HG02840 (cell line): ENCODE data around the gene FHL2.

Experiments used
- ATAC-seq: cut with Tn5 transposase; IDR thresholded peaks from one replicate; pipeline ENCODE4 v1.9.1; 2021; ENCODE audit warnings: mild to moderate bottlenecking, moderate library complexity, moderate number of reproducible peaks; ENCODE audit not compliant: unreplicated experiment, low FRiP score

Gene FHL2, protein sequence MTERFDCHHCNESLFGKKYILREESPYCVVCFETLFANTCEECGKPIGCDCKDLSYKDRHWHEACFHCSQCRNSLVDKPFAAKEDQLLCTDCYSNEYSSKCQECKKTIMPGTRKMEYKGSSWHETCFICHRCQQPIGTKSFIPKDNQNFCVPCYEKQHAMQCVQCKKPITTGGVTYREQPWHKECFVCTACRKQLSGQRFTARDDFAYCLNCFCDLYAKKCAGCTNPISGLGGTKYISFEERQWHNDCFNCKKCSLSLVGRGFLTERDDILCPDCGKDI

DNA sequence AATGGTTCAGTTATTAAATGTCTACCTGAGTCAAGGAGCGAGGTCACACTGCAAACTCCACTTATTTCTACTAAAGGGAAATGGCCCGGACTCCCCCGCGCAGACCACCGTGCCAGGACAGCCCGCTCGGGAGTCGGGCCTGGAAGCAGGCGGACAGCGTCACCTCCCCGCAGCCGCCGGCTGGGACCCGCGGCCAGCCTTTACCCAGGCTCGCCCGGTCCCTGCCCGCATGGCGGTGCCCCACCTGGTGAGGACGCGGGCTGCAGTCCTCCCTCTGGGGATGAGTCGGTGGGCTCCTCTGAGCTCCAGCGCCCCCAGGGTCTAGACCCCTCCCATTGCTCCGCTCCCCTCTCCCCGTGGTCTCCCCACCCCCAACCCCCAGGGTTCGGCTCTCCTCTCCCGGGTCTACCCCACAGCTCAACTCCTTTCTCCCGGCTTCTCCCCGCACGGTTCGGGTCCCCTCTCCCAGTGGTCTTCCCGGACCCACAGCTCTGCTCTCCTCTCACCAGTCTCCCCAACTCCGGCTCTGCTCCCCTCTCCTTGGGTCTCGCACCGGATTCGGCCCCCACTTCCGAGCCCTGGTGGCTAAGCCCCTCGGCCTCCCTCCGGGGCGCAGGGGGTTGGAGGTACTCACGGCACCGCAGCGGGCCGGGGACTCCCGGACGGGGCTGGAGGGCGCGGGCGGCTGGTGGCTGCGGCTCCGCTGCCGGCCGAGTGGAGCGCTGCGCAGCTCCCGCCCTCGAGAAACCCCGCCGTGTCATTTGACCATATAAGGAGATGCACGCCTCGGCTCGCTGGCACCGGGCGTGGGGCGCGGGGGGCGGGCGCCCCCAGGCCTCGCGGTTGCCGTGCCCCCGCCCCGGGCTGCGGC lies at the start of gene FHL2:
Gene FHL2 (minus strand): TSS at position 716 of the 871 bp plus-strand sequence. CDS start 12,535 bp downstream, outside the sequence.
- ATAC-seq, result peak; percentile 96

DNA sequence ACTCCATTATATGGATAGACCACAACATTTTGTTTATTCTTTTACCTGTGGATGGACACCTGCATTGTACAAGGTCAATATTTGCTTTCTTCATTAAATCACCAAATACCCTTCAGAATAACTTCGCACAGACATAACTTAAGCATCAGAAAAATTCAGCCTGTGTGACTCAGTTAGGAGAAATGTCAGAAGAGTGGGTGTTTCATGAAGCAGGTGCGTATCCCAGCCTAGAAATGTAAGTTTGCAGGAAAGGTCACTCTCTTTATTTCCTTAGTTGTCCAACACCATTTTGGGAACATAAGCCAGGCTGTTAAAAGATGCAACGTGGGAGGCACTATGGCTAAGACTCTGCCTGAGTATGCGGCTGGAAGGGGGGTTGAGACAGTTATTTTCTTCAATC lies 48.6 kb upstream of the FHL2 start:
- ATAC-seq, result no peak

DNA sequence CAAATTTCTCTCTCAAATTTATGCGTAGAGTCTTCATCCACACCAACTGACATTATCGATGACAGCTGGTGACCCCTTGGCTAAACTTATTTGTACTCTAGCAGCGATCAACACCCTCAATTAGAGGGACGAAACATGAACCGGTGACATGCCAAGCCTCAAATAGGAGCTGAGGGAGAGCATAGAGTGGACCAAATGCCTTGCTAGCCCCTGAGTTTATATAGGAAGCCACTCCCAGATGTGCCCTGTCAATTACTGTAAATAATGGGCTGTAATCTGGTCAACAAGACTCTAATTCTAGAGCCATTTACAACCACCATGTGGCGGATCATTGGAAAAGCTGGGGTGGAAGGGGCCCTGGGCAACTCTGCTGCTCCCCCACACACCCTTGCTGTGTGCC lies 47.6 kb upstream of the FHL2 start:
- ATAC-seq, result no peak

DNA sequence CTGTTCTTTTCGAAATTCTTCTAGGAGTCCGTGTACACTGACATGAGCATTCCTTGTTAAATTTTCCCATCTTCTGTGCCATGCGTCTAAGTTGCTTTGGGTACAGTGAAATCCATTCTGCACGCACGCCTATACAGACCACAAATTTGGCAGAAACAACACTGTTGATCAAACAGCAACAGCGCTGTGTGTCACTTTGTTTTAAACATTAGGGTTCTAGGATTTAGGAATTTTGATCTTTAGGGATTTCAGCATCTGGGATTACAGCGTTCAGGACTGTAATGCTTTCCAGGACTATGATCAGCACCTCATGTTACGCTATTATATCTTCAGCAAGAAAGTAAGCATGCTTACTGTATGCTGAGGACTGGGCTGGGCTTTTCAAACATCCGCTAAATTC lies 47.1 kb upstream of the FHL2 start:
- ATAC-seq, result no peak

DNA sequence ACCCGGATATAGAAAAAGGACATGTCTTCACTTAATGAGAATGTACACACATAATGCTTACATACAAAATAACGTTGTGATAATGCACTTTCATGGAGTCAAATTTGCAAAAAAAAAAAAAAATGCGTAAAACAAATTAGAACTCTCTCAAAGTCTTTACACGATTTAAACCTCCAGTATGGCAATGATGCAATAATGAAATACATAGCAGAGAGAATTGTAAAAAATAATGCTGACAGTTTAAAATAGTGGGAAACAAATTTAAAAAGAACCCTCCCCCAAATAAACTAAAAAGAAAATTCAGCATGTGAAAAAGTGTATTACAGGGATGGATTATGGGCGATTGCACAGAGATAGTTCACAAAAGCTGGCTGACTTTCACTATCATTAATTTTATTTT lies 46.6 kb upstream of the FHL2 start:
- ATAC-seq, result no peak

DNA sequence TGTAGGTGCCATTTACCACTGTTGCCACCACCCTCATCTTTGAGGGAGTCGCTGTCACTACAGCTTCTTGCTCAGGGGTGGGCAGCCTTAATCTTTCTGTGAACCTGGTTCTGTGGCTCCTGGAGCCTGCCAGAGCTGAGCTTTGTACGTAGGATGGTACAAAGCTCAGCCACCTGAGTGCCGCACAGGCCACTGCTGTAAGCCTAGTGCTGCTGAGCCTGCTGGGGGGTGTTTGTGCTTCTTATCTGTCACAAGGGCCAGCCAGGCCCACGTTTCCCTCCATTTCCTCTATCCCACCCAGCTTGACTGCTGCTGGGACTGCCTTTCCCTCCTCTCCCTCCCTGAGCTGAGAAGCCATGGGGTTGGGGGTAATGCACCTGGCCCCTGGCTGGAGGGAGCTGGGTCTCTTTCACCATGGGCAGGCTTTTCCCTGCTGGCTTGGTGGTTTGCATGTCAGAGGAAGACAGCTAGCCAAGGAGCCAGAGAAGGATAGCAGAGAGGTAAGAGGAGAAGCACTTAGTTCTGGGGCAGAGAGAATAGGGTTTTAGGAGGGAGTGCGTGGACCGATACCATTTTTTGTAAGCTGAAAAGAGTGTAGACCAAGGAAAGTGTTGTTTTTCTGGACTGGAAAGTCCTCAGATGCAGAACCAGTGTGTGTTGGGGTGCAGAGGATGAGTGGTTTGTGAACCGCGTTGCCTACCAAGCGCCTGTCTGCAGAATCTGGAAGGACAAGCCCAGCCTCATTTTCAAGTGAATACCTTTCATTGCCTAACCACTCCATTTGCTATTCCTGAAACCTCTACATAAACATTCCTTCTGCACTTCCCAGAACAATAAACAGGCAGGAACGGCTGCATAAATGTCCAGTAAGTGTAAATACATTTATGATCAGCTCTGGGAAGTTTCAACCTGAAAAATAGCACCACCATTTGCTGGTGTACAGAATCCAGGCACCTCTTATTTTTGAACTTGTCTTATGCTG lies 45.1 kb upstream of the FHL2 start:
- ATAC-seq, result no peak

DNA sequence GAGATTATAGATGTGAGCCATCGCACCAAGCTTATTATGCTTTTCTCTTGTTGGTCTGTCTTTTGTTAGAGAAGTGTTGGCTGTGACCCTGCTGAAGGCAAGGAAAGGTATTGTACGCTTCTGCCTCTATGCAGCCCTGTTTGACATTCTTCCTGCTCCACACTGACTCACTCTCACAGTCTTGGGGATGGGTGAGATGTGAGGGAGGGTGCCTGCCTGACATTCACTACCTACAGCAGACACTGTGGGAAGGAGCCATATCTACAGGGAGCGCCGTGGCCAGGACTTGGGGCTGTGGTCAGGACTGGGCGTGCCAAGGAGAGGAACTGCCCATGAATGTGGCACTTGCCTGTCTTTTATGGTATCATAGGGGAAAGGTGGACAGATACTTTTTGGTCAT lies 43.9 kb upstream of the FHL2 start:
- ATAC-seq, result no peak

DNA sequence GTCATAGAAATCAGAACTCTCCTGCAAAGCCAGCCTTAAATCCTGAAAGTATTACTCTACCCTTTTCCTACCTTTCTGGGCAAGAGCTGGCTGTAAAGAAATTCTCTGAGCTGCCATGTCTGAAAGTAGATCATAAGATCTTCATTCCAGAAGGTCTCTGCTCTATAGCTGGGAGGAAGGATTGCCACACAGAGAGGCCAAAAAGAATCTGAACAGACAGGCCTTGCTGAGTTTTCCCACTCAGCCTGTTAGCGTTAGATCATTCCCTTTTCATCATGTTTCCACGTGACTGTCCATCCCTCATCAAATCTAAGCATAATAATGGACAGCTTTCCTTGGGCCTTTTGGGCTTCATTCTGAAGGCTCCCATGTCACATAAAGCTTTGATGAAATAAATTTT lies 43.2 kb upstream of the FHL2 start:
- ATAC-seq, result no peak

DNA sequence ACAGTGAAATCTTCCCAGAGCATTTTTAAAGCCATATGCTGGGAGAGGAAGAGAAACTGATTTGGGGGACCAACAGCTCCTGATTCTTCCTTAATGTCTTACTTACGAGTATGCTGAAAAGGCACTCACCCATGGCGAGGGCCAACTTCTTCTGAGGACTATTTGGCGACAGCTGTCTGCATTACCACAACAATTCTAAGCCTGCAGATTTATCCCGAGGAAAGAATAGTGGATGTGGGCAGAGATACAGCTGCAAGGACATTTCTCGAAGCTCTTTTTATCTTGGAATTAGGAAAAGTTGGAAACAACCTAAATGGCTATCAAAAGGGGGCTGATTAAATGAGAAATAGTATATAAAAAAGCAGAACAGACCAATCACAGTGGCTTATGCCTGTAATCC lies 40.3 kb upstream of the FHL2 start:
- ATAC-seq, result no peak

DNA sequence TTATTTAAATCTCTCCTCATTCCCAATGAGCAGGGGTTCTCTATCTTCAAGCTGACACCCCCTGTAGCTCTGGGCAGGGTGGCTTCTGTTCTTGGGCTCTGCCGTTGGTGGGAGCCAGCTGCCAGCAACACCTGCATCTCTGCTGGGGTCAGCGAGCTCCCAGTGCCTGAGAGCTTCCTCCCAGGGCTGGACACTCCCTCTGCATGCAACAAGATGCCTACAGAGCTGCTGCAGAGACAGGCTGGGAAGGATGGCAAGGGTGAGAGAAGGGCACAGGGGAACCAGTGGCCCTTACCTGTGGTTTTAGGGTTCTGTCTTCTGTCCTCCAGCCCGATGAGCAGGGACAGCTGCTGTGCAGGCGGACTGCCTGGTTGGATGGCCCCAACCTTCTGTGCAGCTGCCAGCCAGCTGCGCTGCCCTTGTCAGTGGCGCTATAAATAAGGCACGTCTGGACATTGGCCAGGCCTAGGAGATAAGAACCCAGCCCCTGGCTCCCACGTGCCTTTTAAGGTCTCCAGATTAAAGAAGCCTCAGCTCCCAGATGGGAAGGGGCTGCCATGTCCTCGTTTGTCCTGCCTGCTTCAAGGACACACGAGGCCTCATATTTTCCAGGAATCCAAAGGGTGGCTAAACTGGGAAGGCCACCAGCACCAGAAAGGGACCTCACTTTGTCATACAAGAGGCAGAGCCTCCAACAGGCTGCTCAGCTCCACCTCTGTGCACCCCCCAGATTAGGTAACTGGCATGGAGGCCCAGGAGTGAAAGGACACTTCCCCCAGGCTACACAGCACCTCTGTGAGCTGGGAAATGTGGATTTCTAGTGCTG lies 39.5 kb upstream of the FHL2 start:
- no peak for ATAC-seq

DNA sequence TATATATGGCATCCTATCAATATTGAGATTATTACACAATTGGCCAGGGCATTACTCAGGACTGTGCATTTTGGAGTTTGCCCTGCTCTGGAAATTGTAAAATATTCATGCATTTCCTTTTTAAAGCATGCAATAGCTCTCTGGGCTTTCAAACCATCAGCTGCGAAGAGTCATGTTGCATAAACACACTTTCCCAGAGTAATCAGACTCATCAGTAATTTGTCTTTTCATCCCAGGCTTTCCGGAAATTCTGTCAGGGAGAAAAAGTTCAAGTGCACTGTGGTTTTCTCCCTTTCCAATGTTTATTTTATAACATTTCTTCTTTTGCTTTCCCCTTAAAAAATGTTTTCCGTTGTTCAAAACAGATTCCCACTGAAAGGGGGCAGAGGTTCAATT lies 38.9 kb upstream of the FHL2 start:
- ATAC-seq, result no peak

DNA sequence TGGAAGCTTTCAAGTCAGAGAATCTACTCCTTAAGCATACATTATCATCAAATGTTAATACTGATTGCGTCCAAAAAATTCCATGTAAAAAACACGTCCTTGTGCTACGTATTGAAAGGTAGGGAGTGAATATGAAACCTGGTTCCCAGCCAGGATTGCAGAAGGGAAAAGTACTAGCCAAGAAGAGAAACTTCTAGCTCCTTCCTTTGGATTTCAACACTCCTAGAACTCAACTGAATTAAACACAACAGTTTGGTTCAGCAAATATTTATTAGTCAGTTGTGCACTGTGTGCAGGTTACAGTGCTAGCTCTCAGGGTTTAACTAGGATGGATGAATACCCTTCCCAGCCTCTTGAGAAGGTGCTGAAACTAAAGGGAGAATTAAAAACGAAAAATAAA lies 33.9 kb upstream of the FHL2 start:
- no peak for ATAC-seq

DNA sequence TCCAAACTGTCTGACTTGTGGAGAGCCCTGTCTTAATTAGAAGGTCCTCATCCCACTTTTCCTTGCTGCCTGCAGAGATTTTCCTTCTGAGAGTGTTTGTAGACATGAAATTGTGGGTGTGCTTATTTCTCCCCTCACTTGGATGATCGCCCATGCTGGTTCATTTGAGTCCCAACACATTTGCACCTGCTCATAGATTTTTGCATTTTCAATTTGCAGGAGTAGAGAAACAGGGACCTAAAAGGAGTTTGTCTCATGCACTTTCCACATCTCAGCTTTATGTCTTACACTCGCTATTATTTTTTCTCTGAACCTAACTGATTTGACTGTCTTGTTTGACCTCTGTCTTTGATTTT lies 33.2 kb upstream of the FHL2 start:
- ATAC-seq, result no peak

DNA sequence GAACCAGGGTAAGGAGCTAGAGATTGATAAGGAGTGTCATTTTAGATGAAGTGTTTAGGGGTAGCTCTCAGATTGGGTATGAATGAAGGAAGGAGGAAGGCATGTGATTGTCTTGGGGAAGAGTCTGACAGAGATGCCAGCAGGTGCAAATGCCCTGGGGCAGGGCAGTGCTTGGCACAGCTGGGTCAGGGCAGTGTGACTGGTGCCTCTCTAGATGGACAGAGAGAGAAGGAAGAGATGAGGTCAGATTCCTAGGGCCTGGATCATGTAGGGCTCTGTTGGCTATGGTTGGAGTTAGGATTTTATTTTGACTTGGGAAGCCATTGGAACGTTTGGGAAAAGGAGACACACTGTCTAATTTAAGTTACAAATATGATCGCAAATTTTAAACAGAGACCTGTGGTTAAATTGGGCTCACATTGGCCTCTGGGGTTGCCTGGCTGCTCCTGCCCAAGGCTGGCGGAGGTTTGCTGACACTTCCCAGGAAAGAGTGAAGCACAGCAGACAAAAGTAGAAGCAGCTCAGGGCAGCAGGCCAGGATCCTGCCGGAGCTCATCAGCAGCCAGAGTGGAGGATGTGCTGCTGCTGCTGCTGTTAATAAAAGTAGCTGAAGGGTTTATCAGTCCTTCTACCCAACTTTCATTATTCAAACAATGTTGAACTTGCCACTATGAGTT lies 32.7 kb upstream of the FHL2 start:
- ATAC-seq, result no peak

DNA sequence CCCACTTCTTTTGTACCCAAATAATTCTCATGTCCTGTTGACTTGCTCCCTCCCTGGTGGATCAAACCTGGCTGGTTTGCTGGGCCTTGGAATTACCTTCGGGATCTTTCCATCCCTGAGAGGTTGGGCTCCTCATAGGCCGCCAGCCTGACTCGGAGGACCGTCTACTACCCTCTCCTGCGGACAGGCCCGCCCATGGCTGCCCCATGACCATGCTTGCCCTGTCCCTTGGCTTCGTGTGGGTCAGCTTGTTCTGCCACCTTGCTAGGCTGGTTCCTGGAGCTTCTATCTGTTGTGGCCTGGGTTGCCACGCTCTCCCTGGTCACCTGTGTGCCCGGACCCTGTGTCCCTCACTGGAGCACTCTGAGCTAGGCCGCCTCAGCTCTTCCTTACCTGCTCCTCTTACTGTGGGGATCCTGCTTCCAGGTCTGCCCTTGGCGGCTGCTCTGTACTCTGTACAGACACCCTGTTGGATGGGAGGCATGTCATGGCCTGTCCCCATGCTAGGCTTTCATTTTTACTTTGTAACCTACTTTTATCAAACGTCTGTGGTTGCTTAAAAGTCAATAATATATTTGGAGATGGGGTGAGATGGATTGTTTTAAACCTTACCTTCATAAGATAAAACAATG lies 29.7 kb upstream of the FHL2 start:
- ATAC-seq, result no peak

DNA sequence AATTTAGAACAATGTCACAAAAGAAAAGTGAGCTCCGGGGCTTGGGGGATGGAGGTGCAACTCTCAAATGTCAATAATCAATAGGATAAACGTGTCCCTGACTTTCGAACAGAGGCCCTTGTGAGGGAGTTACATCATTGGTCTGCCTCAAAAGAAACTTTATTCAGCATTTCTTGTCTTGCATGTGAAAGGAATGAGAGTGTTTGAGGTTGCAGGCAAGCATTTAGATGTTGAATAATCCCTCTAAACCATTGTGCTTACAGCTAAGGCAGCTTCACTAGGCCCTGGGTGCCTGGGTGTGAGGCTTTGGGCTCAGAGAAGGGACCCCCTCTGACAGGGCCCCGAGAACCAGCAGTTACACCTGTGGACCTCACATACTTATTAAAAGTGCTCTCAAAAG lies 28.6 kb upstream of the FHL2 start:
- ATAC-seq, result no peak

DNA sequence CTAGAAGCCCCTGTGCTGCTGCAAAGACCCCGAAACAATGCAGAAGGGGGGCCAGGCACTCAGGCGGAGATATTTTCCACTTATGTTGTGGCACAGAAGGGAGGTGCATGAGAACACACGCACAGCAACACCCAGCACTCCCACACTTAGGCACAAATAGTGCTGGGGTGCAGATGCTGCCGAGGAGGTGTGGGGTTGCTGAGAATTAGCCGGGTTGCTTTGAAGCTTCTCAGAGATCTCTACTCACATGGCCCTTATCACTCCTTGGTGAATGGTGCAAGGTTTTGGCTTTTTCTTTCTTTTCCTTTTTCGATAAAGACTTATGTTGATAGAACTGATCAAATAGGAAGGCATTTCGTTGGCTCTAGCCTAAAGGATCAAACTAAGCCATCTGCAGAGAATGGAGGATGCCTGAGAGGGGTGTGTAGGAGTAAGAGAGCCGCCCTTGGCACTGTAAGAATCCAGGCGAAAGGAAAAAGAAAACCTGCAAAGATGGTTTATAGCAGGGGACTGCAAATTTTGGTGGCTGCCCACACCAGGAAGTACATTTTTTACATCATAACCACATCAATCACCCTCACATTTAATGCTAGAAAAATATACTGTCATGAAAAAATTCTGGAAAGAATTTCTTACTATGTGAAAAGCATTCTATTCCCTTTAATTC lies 27.9 kb upstream of the FHL2 start:
- no peak for ATAC-seq

DNA sequence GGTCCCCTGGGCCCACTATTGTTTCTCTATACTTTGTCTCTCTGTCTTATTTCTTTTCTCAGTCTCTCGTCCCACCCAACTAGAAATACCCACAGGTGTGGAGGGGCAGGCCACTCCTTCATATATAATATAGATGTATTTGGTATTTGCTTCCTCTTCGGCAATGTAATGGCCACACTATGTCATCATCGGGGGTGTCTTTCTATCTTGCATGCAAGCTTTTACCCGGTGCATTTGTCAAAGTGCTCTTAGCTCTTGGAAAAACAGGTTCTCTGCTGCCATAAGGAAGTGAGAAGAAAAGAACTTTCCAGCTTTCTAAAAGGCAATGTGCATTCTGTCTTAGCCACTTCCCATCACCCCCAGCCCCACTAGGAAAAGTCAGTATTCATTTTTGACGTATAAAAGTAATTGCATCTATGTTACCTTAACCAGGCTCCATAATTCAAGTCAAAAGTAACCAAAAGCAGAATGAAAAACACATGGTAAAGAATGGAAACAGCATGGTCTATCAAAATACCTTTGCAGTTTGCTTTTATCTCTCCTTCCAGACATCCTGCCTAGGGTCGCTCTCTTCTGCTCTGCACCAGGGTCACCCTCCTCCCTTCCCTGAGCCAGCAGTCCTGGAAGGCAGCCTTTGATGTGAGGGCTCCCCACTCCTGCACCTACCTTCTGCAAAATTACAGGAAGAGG lies 27.2 kb upstream of the FHL2 start:
- no peak for ATAC-seq
